GM19468 (cell line): ENCODE results near the gene FILIP1.

Source experiments
- ATAC-seq: cut with Tn5 transposase; IDR thresholded peaks from one replicate; pipeline ENCODE4 v1.9.1; 2021; ENCODE audit warnings: mild to moderate bottlenecking, moderate library complexity, moderate number of reproducible peaks; ENCODE audit not compliant: unreplicated experiment; ENCODE audit errors: extremely low read depth

Gene FILIP1, protein sequence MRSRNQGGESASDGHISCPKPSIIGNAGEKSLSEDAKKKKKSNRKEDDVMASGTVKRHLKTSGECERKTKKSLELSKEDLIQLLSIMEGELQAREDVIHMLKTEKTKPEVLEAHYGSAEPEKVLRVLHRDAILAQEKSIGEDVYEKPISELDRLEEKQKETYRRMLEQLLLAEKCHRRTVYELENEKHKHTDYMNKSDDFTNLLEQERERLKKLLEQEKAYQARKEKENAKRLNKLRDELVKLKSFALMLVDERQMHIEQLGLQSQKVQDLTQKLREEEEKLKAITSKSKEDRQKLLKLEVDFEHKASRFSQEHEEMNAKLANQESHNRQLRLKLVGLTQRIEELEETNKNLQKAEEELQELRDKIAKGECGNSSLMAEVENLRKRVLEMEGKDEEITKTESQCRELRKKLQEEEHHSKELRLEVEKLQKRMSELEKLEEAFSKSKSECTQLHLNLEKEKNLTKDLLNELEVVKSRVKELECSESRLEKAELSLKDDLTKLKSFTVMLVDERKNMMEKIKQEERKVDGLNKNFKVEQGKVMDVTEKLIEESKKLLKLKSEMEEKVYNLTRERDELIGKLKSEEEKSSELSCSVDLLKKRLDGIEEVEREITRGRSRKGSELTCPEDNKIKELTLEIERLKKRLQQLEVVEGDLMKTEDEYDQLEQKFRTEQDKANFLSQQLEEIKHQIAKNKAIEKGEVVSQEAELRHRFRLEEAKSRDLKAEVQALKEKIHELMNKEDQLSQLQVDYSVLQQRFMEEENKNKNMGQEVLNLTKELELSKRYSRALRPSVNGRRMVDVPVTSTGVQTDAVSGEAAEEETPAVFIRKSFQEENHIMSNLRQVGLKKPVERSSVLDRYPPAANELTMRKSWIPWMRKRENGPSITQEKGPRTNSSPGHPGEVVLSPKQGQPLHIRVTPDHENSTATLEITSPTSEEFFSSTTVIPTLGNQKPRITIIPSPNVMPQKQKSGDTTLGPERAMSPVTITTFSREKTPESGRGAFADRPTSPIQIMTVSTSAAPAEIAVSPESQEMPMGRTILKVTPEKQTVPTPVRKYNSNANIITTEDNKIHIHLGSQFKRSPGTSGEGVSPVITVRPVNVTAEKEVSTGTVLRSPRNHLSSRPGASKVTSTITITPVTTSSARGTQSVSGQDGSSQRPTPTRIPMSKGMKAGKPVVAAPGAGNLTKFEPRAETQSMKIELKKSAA (N-terminal part only)

DNA sequence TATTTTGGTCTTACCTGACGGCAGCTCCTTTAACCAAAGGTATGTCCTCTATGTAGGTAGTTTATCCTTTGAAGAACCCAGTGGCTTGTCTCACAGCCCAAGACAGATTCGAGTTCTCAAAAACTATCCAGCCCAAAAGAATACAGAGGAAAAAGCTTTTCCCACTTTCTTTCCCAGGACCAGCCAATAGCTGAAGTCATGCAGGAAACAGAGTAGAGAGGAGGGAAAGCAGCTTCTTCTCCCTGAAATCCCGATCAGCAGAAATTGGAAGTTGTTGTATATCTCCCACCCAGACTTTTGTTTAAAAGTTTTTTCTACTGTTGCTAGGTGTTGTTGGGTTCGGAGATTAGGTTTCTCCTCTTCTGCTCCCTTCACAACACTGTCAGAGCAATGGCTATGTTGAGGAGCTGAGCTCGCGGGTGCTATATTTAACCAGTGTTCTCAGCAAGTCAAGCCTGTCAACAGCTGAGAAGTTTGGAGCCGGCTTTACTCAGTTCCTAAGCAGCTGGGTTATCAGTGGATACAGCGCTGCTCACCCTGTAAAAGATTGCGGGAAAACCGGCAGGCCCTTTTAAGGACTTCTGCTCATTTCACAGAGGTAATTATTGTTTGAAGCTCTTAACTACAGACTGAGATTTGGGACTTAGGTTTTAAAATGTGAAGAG, at the start of gene FILIP1:
FILIP1 (minus strand) TSS at position 401 of the 665 bp plus-strand sequence. CDS start 78,828 bp downstream, outside the sequence.
- no peak for ATAC-seq

GRCh38 chr6:75543311-75543710, 49.7 kb upstream of the FILIP1 start:
- no peak for ATAC-seq

DNA sequence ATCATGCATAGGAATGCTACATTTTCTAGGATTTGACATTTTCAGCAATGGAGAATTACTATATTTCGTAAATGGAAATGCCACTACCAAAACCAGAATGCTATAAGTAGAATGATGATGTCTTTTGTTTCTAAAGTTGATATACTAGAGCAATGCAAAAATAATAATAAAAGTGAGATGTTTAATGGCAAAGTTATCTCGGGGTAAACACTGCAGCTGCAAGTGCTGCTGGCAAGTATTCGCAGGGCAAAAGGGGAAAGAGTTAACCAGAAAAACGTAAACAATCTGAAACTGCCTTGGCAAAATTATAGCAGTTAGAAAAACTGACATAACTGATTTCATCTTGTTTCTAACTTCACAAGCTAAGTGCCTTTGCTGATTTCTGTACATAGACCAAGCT, 45.5 kb upstream of the FILIP1 start:
- ATAC-seq = no peak

- ATAC-seq = no peak
These were observed 38.9 kb upstream of the FILIP1 start for GRCh38 chr6:75532521-75532920.

DNA sequence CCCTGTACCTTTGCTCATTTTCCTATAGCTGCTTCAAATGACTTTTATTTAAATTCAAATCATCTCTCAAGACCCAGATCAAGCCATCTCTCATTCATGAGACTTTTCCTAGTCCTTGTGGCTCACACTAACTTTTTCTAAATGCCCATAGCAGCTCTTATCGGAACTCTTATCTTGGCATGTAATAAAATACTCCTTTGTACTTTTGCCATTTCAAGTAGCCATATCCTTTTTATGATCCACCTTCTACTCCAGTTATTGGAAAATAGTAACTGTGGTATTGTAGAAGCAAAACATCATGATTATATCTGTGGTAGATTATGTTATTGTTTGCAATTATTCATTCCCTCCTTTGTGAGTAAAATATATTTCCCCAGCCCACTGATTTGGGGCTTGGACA, 37.6 kb upstream of the FILIP1 start:
- no peak for ATAC-seq

- no peak for ATAC-seq
These were observed 37.1 kb upstream of the FILIP1 start for GRCh38 chr6:75530696-75531095.

GRCh38 chr6:75528423-75528822, 34.8 kb upstream of the FILIP1 start:
- ATAC-seq = no peak

DNA sequence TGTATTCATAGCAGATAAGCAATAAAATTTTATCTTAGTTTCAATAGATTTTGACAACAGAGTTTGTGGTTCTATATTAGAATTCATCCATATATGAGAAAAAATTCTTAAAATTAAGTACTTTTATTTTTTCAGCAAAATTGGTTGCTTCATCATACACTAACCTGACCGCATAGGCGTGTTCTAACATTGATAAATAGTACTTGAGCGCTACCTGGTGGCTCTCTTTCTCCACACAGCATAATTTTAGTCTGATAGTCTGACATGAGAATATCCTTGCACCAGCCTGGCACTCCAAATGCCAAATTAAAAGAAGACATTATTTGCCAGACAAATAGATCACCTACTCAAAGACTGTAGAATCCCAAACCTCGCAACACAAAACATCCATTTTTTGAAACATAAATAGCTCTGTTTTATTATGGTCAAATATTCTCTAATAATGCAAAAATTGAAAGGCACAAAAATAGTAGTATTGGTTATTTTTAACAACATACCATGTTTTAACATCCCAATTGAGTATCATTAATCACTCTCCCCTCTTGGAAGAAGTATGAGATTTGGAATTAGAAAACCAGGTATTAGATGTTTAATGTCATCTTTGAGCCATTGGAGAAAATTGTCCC, 33.0 kb upstream of the FILIP1 start:
- ATAC-seq = no peak

DNA sequence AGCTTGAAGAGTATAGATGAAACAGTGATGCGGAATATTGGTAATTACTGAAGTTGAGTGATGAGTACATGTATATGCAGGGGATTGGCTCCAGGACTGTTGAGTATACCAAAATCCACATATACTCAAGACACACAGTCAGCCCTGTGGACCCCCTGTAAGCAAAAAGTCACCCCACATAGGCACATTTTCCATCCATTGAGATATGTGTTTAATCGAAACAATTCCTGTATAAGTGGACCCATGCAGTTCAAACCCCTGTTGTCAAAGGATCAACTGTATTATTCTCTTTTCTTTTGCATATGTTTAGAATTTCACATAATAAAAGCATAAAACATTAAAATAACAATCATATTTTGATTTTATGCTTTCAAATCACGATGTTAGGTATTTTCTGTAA, 32.1 kb upstream of the FILIP1 start:
- no peak for ATAC-seq

- ATAC-seq = no peak
These were observed 30.8 kb upstream of the FILIP1 start for GRCh38 chr6:75524322-75524972.

DNA sequence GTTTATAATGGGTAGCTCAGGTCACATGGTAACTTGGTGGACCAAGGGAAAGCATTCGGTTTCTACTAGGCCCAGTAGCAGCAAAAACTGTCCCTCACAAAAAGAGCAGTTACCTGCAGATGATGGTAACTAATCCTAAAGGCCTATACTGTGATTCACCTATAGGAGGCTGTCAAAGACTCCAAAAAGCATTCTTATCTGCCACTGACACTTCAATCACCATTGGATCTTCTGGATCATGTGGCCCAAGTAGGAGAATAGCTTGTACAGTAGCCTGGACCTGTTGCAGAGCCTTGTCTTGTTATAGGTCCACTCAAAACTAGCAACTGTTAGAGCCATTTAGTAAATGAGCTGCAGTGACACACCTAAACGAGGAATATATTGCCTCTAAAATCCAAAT, 23.2 kb upstream of the FILIP1 start:
- ATAC-seq = no peak

- ATAC-seq = no peak
These were observed 19.0 kb upstream of the FILIP1 start for GRCh38 chr6:75512591-75512990.

GRCh38 chr6:75505424-75505823, 11.8 kb upstream of the FILIP1 start:
- ATAC-seq = no peak

DNA sequence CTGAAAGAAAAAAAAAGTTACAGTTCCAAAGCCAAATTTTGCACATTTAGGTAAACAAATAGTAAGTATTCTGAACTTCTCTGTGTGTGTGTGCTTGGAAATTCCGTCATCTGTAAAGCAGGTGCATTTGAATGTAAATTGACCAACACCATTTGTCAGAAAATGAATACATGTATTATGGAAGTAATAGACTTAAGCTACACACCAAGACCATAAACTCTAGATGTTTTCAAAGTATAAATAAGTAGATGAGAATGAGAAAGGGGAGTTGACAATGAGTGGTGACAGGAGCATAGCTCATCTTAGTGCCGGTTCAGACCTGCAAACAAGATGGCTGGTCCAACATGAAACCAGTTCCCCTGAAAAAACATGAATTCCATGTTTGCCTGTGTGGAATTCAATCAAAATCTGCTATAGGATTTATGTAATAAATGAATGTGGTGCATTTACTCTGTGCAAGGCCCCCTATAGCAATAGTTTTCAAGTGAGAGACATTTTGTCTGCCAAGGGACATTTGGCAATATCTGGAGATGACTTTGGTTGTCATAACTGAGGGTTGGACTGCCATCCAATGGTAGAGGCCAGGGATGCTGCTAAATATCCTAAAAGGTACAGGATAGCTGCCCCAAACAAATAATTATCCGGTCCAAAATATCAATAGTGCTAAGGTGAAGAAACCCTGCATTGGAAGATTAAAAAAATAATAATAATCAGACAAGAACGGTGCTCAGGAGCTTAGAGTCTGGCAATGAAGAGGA, 11.0 kb upstream of the FILIP1 start:
- ATAC-seq = no peak

DNA sequence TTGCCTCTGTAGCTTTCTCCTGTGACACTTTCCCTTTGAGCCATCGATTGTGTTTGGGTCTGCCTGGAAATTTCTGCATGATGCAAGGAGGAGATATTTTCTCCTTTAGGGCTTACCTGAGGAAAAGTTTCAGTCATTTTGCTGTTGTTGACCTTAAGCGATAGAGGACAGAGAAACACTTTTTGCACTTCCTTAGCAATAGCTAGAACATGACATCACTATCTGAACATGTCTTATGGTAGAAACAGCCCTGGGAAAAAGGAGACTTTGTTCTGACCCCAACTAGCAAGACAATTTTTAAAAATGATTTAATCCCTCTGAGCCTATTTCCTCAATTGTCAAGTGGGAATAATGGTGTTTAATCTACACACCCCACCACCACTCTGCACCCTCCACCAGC, 9.7 kb upstream of the FILIP1 start:
- ATAC-seq = no peak

- no peak for ATAC-seq
These were observed 9.3 kb upstream of the FILIP1 start for GRCh38 chr6:75502884-75503283.

DNA sequence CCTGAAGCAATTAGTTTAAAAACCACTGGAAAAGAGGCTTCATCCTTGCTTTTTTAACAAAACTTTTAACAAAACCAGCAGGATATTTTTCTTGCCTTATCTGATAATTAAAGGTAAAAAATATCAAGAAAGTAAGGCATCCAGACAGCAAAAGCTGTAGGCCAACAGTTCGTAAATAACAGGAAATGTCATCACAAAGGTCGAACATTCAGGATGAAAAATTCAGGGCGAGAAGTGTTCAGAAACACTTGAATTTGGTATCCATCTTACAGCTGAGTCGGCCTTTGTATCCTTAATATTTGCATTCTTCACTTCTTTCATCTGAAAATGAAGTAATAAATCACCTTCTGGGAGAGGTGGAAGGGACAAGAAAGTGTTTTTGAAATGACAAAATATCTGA, 8.2 kb upstream of the FILIP1 start:
- no peak for ATAC-seq

DNA sequence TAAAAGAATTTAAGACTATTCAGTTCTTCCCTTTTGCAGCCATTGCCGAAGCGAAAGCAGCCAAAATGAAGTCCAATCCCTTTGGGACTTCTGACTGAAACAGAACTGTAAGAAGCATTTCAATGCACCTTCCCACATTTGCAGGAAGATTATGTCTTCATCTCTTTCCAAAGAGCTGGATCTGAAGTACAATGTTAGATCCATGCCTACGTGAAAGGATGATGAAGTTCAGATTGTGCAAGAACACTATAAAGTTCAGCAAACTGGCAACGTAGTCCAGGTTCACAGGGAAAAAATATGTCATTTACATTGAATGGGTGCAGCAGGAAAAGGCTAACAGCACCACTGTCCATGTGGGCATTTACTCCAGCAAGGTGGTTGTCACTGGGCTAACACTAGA, 6.0 kb upstream of the FILIP1 start:
- no peak for ATAC-seq
